Measurements from ENCODE around the gene FCHSD1. TPM values are rescaled to one million over a fixed set of nuclear protein-coding genes. Genes with fewer than 3 reads are reported as not detected.

Gene FCHSD1
- total and polyA plus RNA-seq, 10 of the 15 experiments (the other 5 are each of a cell fraction or from before 2014, with no cell fraction given), result 0.97 to 22.8 (median 10.7) TPM

DNA sequence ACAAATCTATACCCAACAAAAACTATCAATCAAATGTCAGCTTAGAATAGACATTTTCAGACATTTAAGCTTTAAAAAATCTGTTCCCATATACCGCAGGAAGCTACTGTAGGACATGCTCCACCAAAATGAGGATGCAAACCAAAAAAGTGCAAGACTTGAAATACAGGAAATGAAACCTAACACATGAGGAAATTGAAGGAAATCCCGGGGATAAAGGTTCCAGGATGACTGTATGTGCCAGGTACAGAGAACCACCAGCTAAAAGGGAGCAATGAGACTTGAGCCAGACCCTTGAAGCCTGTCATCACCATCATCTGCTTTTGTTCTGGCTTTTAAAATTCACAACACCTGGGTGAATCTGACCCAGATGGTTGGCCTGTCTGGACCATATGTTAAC, 53.8 kb downstream of the FCHSD1 start:
- H3K4me1 ChIP-seq (ENCODE audit: control insufficient read depth, insufficient read depth, low read length), result peaks cover 11% of the 10 kb centered on the region; the same call in 1 of the 2 replicates

More for the DNA sequence above, 53.8 kb downstream of the FCHSD1 start:
- H3K4me3 ChIP-seq, result no peak overlapping the region
- ChIA-PET RAD21 (ENCODE audit: unreplicated experiment) (interaction anchor here (0.6 to 4.3 kb wide), 9 partner anchors 9 to 185 kb away, joined by 3 to 60 read pairs (median 4); partner anchors contain the start of genes DIAPH1, FCHSD1, HDAC3 and PCDHGA10), POLR2A (interaction anchor here (0.7 to 4.6 kb wide), 7 partner anchors 11 to 45 kb away, joined by 3 to 41 read pairs (median 8); partner anchors contain the start of genes DIAPH1, HDAC3 and RELL2), CTCF (interaction anchor here (1.1 to 3.9 kb wide), 12 partner anchors 10 to 363 kb away, joined by 3 to 43 read pairs (median 9); partner anchors contain the start of genes DIAPH1, HDAC3, PCDHGA10 and RELL2), SMC1A (ENCODE audit: uncharacterized antibody, unreplicated experiment) (interaction anchor here (0.9 to 4.0 kb wide), 11 partner anchors 8 to 176 kb away, joined by 3 to 45 read pairs (median 5); partner anchors contain the start of genes DIAPH1, HDAC3, PCDHGA11 and RELL2)
- peak; percentile 57 for ATAC-seq
- no peak overlapping the region for H2AFZ ChIP-seq (ENCODE audit: control insufficient read depth, low read depth, low read length)
- H3K27me3 ChIP-seq (replicated peaks in 1 of 2; ENCODE audit: control insufficient read depth in 2 of 2, insufficient read depth in 2 of 2, low read length in 1 of 2), result no peaks in the 10 kb centered on the region
- no peak overlapping the region for H3K9ac ChIP-seq (ENCODE audit: control insufficient read depth, insufficient read depth, low read length)
- no peak for DNase-seq (ENCODE audit: low read depth, low spot score)
- no peaks in the 10 kb centered on the region for H4K20me1 ChIP-seq (ENCODE audit: control insufficient read depth, insufficient read depth)
- no TSS peak for BruUV-seq (replicated peaks)
- FAIRE-seq, result no peak
- H3K9me3 ChIP-seq (replicated peaks; ENCODE audit: control insufficient read depth, insufficient read depth, low read length), result no peaks in the 10 kb centered on the region
- 4% methylated on average over 2 of the region's 2 CpGs for WGBS (ENCODE audit: insufficient coverage, insufficient replicate concordance, low lambda C conversion rate, missing lambda C conversion rate)
- peaks cover 3 to 8% of the 10 kb centered on the region in 2 experiments for H3K36me3 ChIP-seq (ENCODE audit: control insufficient read depth in 2 of 2, insufficient read depth in 2 of 2, low read length in 1 of 2)
- no peak overlapping the region for H3K27ac ChIP-seq (ENCODE audit: control insufficient read depth, insufficient read depth)
- intact Hi-C loops (cut with micrococcal nuclease; ENCODE audit: unreplicated experiment), result loop anchor here (10.0 kb wide), 1 partner anchor 367 kb away; the partner anchor contains the start of gene RNF14
- H3K4me2 ChIP-seq (ENCODE audit: control insufficient read depth, insufficient read depth), result no peak overlapping the region
- peaks cover 64% of the 10 kb centered on the region for H3K79me2 ChIP-seq (ENCODE audit: control insufficient read depth, insufficient read depth, low read length)
- TF ChIP-seq BCL11A (IDR thresholded peaks at IDR 0.05; ENCODE audit: low read depth, low read length) (0 out of 2 replicates have a peak, but pooled peaks have one; percentile 18), IKZF1 (conservative IDR thresholded peaks at IDR 0.05) (peak; percentile 72), JUNB (IDR thresholded peaks at IDR 0.05) (0 out of 2 replicates have a peak, but pooled peaks have one; percentile 11), NFIC (IDR thresholded peaks at IDR 0.05; ENCODE audit: low read depth, low read length) (0 out of 2 replicates have a peak, but pooled peaks have one; percentile 37), EED (IDR thresholded peaks at IDR 0.05; ENCODE audit: low read depth) (peak; percentile 81), IKZF2 (IDR thresholded peaks at IDR 0.05) (peak; percentile 74; a peak in 3 of 4 replicates), BRCA1 (IDR thresholded peaks at IDR 0.05; ENCODE audit: low read depth, low read length) (no peak), RUNX3 (IDR thresholded peaks at IDR 0.05; ENCODE audit: low read length) (0 out of 2 replicates have a peak, but pooled peaks have one; percentile 6), RELB (IDR thresholded peaks at IDR 0.05; ENCODE audit: low read depth) (0 out of 2 replicates have a peak, but pooled peaks have one; percentile 32), FOXK2 (IDR thresholded peaks at IDR 0.05) (no peak), RCOR1 (conservative IDR thresholded peaks at IDR 0.05; ENCODE audit: low read depth, low read length) (no peak), ETV6 (conservative IDR thresholded peaks at IDR 0.05 in 1 of 2, IDR thresholded peaks at IDR 0.05 in 1 of 2; ENCODE audit: borderline replicate concordance in 1 of 2, low read depth in 1 of 2) (peak in 1 of 2 experiments; percentile 87; a peak in 2 of 4 replicates), YY1 (IDR thresholded peaks at IDR 0.05; ENCODE audit: low read depth, low read length) (no peak), SPI1 (IDR thresholded peaks at IDR 0.05; ENCODE audit: borderline replicate concordance, insufficient read depth, low read depth, low read length) (peak; percentile 76)
- TF ChIP-seq, protein P1, sequence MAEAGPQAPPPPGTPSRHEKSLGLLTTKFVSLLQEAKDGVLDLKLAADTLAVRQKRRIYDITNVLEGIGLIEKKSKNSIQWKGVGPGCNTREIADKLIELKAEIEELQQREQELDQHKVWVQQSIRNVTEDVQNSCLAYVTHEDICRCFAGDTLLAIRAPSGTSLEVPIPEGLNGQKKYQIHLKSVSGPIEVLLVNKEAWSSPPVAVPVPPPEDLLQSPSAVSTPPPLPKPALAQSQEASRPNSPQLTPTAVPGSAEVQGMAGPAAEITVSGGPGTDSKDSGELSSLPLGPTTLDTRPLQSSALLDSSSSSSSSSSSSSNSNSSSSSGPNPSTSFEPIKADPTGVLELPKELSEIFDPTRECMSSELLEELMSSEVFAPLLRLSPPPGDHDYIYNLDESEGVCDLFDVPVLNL (IDR thresholded peaks at IDR 0.05; ENCODE audit: low read depth, low read length), result no peak
- TF ChIP-seq, protein P2, sequence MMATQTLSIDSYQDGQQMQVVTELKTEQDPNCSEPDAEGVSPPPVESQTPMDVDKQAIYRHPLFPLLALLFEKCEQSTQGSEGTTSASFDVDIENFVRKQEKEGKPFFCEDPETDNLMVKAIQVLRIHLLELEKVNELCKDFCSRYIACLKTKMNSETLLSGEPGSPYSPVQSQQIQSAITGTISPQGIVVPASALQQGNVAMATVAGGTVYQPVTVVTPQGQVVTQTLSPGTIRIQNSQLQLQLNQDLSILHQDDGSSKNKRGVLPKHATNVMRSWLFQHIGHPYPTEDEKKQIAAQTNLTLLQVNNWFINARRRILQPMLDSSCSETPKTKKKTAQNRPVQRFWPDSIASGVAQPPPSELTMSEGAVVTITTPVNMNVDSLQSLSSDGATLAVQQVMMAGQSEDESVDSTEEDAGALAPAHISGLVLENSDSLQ (IDR thresholded peaks at IDR 0.05), result peak; percentile 53; the same call in 1 of the 2 replicates
- in situ Hi-C loops (cut with MboI), result no loop called here
